GM12878 (cell line): ENCODE measurements around the gene FEZF2.

Experiments
- BHLHE40 ChIP-seq, 2 experiments: fragments of 450-650 bp in 1 of 2; IDR thresholded peaks; 2 replicates each; pipeline ENCODE4 v1.6.1; 2011 to 2017; ENCODE audit warnings: low read depth in 2 of 2, borderline replicate concordance in 1 of 2, improper control_type of control experiment in 1 of 2, low read length in 1 of 2, mild to moderate bottlenecking in 1 of 2
- CEBPZ ChIP-seq: fragments of 150-350 bp; IDR thresholded peaks from 2 replicates; pipeline ENCODE4 v1.6.1; 2016; ENCODE audit warnings: low read depth, low read length
- CHD2 ChIP-seq: IDR thresholded peaks from 2 replicates; pipeline ENCODE4 v1.6.1; 2011; ENCODE audit warnings: low read depth, low read length, improper control_type of control experiment, borderline replicate concordance
- CTCF ChIP-seq, 3 experiments: IDR thresholded peaks in 2 of 3; conservative IDR thresholded peaks in 1 of 3; 2 replicates each; pipeline ENCODE4 v1.5.1; 2011; ENCODE audit warnings: low read depth in 3 of 3, low read length in 3 of 3, mild to moderate bottlenecking in 3 of 3, control low read depth in 2 of 3, moderate library complexity in 2 of 3, inconsistent platforms in 1 of 3, mixed read lengths in 1 of 3; ENCODE audit not compliant: control insufficient read depth in 2 of 3, insufficient read depth in 1 of 3; ENCODE audit errors: extremely low read depth in 1 of 3
- ELK1 ChIP-seq: IDR thresholded peaks from 2 replicates; pipeline ENCODE4 v1.6.1; 2012; ENCODE audit warnings: low read depth, low read length, improper control_type of control experiment
- FOS ChIP-seq: IDR thresholded peaks from 3 replicates; pipeline ENCODE4 v1.6.1; 2011; ENCODE audit warnings: borderline replicate concordance; ENCODE audit not compliant: insufficient read length; ENCODE audit errors: extremely low read depth
- MAX ChIP-seq: IDR thresholded peaks from 2 replicates; pipeline ENCODE4 v1.6.1; 2012; ENCODE audit warnings: low read depth, low read length, improper control_type of control experiment
- NR2C2 ChIP-seq: IDR thresholded peaks from 2 replicates; pipeline ENCODE4 v1.6.1; 2011; ENCODE audit warnings: borderline replicate concordance, low read depth; ENCODE audit not compliant: control insufficient read depth, insufficient read length
- NRF1 ChIP-seq: conservative IDR thresholded peaks from 2 replicates; pipeline ENCODE4 v1.6.1; 2011; ENCODE audit warnings: mild to moderate bottlenecking, low read depth, low read length, improper control_type of control experiment
- POLR2A ChIP-seq: IDR thresholded peaks from 2 replicates; pipeline ENCODE4 v1.6.1; 2011; ENCODE audit warnings: low read depth, mild to moderate bottlenecking, low read length
- RFX5 ChIP-seq: IDR thresholded peaks from 2 replicates; pipeline ENCODE4 v1.6.1; 2011; ENCODE audit warnings: low read depth, low read length, improper control_type of control experiment
- SP1 ChIP-seq: IDR thresholded peaks from one replicate; pipeline ENCODE4 v1.6.1; 2011; ENCODE audit warnings: low read depth, low read length
- TAF1 ChIP-seq: IDR thresholded peaks from 2 replicates; pipeline ENCODE4 v1.6.1; 2011; ENCODE audit warnings: mild to moderate bottlenecking, low read depth, low read length, borderline replicate concordance
- USF1 ChIP-seq: IDR thresholded peaks from 2 replicates; pipeline ENCODE4 v1.6.1; 2011; ENCODE audit warnings: borderline replicate concordance, low read depth, mild to moderate bottlenecking, moderate library complexity, mixed read lengths, low read length; ENCODE audit not compliant: insufficient read depth; ENCODE audit errors: extremely low read length

GRCh38 chr3:62376454-62376720, 3.0 kb upstream of the FEZF2 start:
- no peak for TF ChIP-seq CTCF (IDR thresholded peaks at IDR 0.05 in 2 of 3, conservative IDR thresholded peaks at IDR 0.05 in 1 of 3; ENCODE audit: control insufficient read depth in 2 of 3, extremely low read depth in 1 of 3, insufficient read depth in 1 of 3, low read depth in 3 of 3, low read length in 3 of 3)
- TF ChIP-seq CHD2: no peak
- no peak for TF ChIP-seq MAX
- no peak for TF ChIP-seq TAF1
- no peak for TF ChIP-seq FOS
- no peak for TF ChIP-seq POLR2A
- no peak for TF ChIP-seq NR2C2
- TF ChIP-seq BHLHE40 (IDR thresholded peaks at IDR 0.05; ENCODE audit: borderline replicate concordance in 1 of 2, low read depth in 2 of 2, low read length in 1 of 2): no peak
- no peak for TF ChIP-seq SP1
- no peak for TF ChIP-seq RFX5
- TF ChIP-seq ELK1: no peak
- TF ChIP-seq USF1: no peak
- no peak for TF ChIP-seq NRF1
- TF ChIP-seq CEBPZ: no peak
